Mucosa of descending colon (tissue), 3 donors: ENCODE data around the gene ST3GAL3. TPM values are rescaled to one million over a fixed set of nuclear protein-coding genes. Genes with fewer than 3 reads are reported as not detected.

Experiments used
- ATAC-seq: fragments of 200-7000 bp; cut with Tn5 transposase; one replicate; pipeline ENCODE4 v1.9.1; 2020; ENCODE audit warnings: mild to moderate bottlenecking, moderate library complexity
- DNase-seq, 3 donors: peaks; one replicate each; pipeline ENCODE4 v3.0.0-alpha.2; 2020
- H3K36me3 ChIP-seq: fragments of 200-600 bp; one replicate; pipeline ENCODE4 v1.8.0; 2021; ENCODE audit warnings: low read depth, mild to moderate bottlenecking
- H3K4me1 ChIP-seq: fragments of 200-600 bp; one replicate; pipeline ENCODE4 v1.8.0; 2021; ENCODE audit warnings: low read depth, mild to moderate bottlenecking
- H3K4me3 ChIP-seq: fragments of 200-600 bp; one replicate; pipeline ENCODE4 v1.8.0; 2021; ENCODE audit warnings: mild to moderate bottlenecking
- H3K9me3 ChIP-seq: fragments of 200-600 bp; one replicate; pipeline ENCODE4 v1.8.0; 2021; ENCODE audit warnings: mild to moderate bottlenecking
- CTCF ChIP-seq: fragments of 200-600 bp; IDR thresholded peaks from one replicate; pipeline ENCODE4 v1.8.0; 2022; ENCODE audit warnings: antibody characterized with exemption, mild to moderate bottlenecking
- intact Hi-C, 2 donors: fragments of 100-400 bp; cut with DNase I in 1 of 2; cut with micrococcal nuclease in 1 of 2; formaldehyde crosslinking; loops; one replicate each; pipeline versions ENCODE4 v1.11.0 to v1.11.1; 2022; cut with DNase I, micrococcal nuclease
- total RNA-seq, 3 donors: library from RNA; stranded (reverse); fragmentation: NEBNext Ultra II Directional in 2 of 3; extraction: Animal tissue kit (Norgen Biotek cat#: 25700) in 2 of 3; gene quantifications; one replicate each; pipeline versions ENCODE4 v1.2.1 to v1.2.4, GENCODE V29; 2021 to 2023
- donor health status: DM: no; HTN: no; CAD: no; lungs with moderate emphysema.
- donor health status: DM: no; HTN: no; CAD: no.
- donor health status: DM: no; HTN: yes; CAD: no.

Gene ST3GAL3
- total RNA-seq, 3 donors from 2014 or later, result 9.5 to 26.3 (median 18.2) TPM

- Histone ChIP-seq H3K9me3 (no peaks in the 10 kb centered on the region), H3K36me3 (no peaks in the 10 kb centered on the region), H3K4me3 (peak overlapping the region; percentile 36), H3K4me1 (peaks cover 23% of the 10 kb centered on the region)
- ATAC-seq (no peak), DNase-seq (no peak)
- intact Hi-C loops, result no loop called here
- no peak for TF ChIP-seq CTCF
Observed at GRCh38 chr1:43970502-43970901, 263.2 kb downstream of the ST3GAL3 start.

- intact Hi-C loops, result no loop called here
- H3K4me1 ChIP-seq, result peaks cover 27% of the 10 kb centered on the region
- H3K4me3 ChIP-seq, result no peak overlapping the region
- no peaks in the 10 kb centered on the region for H3K36me3 ChIP-seq
- no peak for ATAC-seq
- no peak for TF ChIP-seq CTCF
- DNase-seq, result no peak
- H3K9me3 ChIP-seq, result no peaks in the 10 kb centered on the region
Observed at GRCh38 chr1:43970911-43971310, 263.6 kb downstream of the ST3GAL3 start.

- TF ChIP-seq CTCF, result no peak
- DNase-seq (no peak), ATAC-seq (no peak)
- H3K4me3 ChIP-seq, result no peak overlapping the region
- intact Hi-C loops, result no loop called here
- H3K36me3 ChIP-seq, result no peaks in the 10 kb centered on the region
- no peaks in the 10 kb centered on the region for H3K9me3 ChIP-seq
- H3K4me1 ChIP-seq, result peaks cover 32% of the 10 kb centered on the region
Observed at GRCh38 chr1:43971336-43971980, 264.1 kb downstream of the ST3GAL3 start.

- DNase-seq (no peak), ATAC-seq (no peak)
- Histone ChIP-seq H3K9me3 (no peaks in the 10 kb centered on the region), H3K4me1 (peaks cover 46% of the 10 kb centered on the region), H3K4me3 (peak overlapping the region; percentile 93), H3K36me3 (no peaks in the 10 kb centered on the region)
- TF ChIP-seq CTCF, result no peak
- intact Hi-C loops, result no loop called here
Observed at GRCh38 chr1:43973981-43974442, 266.7 kb downstream of the ST3GAL3 start.

GRCh38 chr1:43974443-43975248 lies 267.3 kb downstream of the ST3GAL3 start, which contains the start of gene ATP6V0B:
ATP6V0B (plus strand) TSS chr1:43974960; CDS start chr1:43975041, 81 bp downstream.
- intact Hi-C loops, result no loop called here
- H3K4me3 ChIP-seq, result peak within 1 kb of the TSS; percentile 93
- peak; percentile 98 for DNase-seq
- no peak for TF ChIP-seq CTCF
- H3K4me1 ChIP-seq, result peaks cover 46% of the 10 kb centered on the region
- H3K9me3 ChIP-seq, result no peaks in the 10 kb centered on the region
- no peaks in the 10 kb centered on the region for H3K36me3 ChIP-seq
- ATAC-seq, result peak; percentile 86
